B cell (primary cell): ENCODE results near the gene TBC1D30. TPM values are rescaled to one million over a fixed set of nuclear protein-coding genes. Genes with fewer than 3 reads are reported as not detected.

ENCODE experiments used
- ATAC-seq: fragments of 200-7000 bp; cut with Tn5 transposase; one replicate; pipeline ENCODE4 v1.10.0; 2021; ENCODE audit warnings: low read depth, mild to moderate bottlenecking, moderate number of reproducible peaks, moderate library complexity
- CTCF ChIA-PET: fragments of 350-600 bp; sonication (Branson Sonifier 250); formaldehyde crosslinking; loops from one replicate; lab custom pipeline; 2021; ENCODE audit warnings: antibody characterized with exemption, inconsistent platforms; lab: Charles Lee
- POLR2A ChIA-PET: fragments of 350-600 bp; sonication (Branson Sonifier 250); formaldehyde crosslinking; loops from one replicate; lab custom pipeline; 2021; ENCODE audit warnings: antibody characterized with exemption; lab: Charles Lee
- DNase-seq: peaks from one replicate; pipeline ENCODE4 v3.0.0; 2013
- H2AFZ ChIP-seq: 2 replicates; pipeline ENCODE4 v1.6.1; 2012; ENCODE audit warnings: mild to moderate bottlenecking, low read depth, low read length; ENCODE audit not compliant: insufficient read depth, poor library complexity, severe bottlenecking
- H3K27ac ChIP-seq, 2 donors: 1 replicate in 1 of 2; 2 replicates in 1 of 2; pipeline ENCODE4 v1.5.1; 2012 to 2013; ENCODE audit warnings: low read length in 2 of 2, mild to moderate bottlenecking in 2 of 2, moderate library complexity in 1 of 2
- H3K27me3 ChIP-seq, 4 experiments: fragments of 200-600 bp in 1 of 4; sonication (generic) in 1 of 4; replicated peaks in 1 of 4; 1 replicate in 2 of 4; 2 replicates in 2 of 4; pipeline versions ENCODE4 v1.6.1 to v1.7.0; 2013 to 2016; ENCODE audit warnings: low read length in 3 of 4, mild to moderate bottlenecking in 2 of 4, mixed read lengths in 1 of 4, moderate library complexity in 1 of 4; ENCODE audit not compliant: insufficient read depth in 4 of 4, control insufficient read depth in 3 of 4; ENCODE audit errors: control extremely low read depth in 1 of 4
- H3K36me3 ChIP-seq, 2 experiments: replicated peaks in 1 of 2; 1 replicate in 1 of 2; 2 replicates in 1 of 2; pipeline versions ENCODE4 v1.6.1 to v1.7.1; 2013; ENCODE audit warnings: low read length in 1 of 2; ENCODE audit not compliant: insufficient read depth in 2 of 2, control insufficient read depth in 1 of 2; ENCODE audit errors: control extremely low read depth in 1 of 2, extremely low read depth in 1 of 2
- H3K4me1 ChIP-seq, 2 donors: fragments of 200-600 bp in 1 of 2; sonication (generic) in 1 of 2; 1 replicate in 1 of 2; 2 replicates in 1 of 2; pipeline versions ENCODE4 v1.5.1 to v1.6.1; 2013 to 2017; ENCODE audit warnings: low read length in 2 of 2; ENCODE audit not compliant: control insufficient read depth in 2 of 2, insufficient read depth in 2 of 2
- H3K4me2 ChIP-seq: replicated peaks from 2 replicates; pipeline ENCODE3; 2012; ENCODE audit warnings: mild to moderate bottlenecking, low read depth, low read length; ENCODE audit not compliant: poor library complexity, severe bottlenecking
- H3K4me3 ChIP-seq, 5 experiments: fragments of 200-600 bp in 1 of 5; sonication (generic) in 1 of 5; 1 replicate in 3 of 5; 2 replicates in 2 of 5; pipeline versions ENCODE4 v1.5.1 to v1.7.0; 2011 to 2016; ENCODE audit warnings: low read length in 4 of 5, mild to moderate bottlenecking in 4 of 5, low read depth in 2 of 5, control low read depth in 1 of 5, moderate library complexity in 1 of 5; ENCODE audit not compliant: insufficient read depth in 1 of 5; ENCODE audit errors: control extremely low read depth in 1 of 5, extremely low read depth in 1 of 5
- H3K79me2 ChIP-seq: fragments of 200-600 bp; sonication (generic); one replicate; pipeline ENCODE4 v1.6.0; 2016; ENCODE audit warnings: low read length; ENCODE audit not compliant: control insufficient read depth, insufficient read depth
- H3K9ac ChIP-seq: fragments of 200-600 bp; sonication (generic); 2 replicates; pipeline ENCODE4 v1.6.1; 2017; ENCODE audit warnings: mild to moderate bottlenecking, low read length, moderate library complexity
- H3K9me3 ChIP-seq, 3 donors: one replicate each; pipeline versions ENCODE4 v1.6.1 to v1.7.1; 2013; ENCODE audit warnings: low read length in 2 of 3; ENCODE audit not compliant: control insufficient read depth in 2 of 3, insufficient read depth in 1 of 3; ENCODE audit errors: control extremely low read depth in 1 of 3
- H4K20me1 ChIP-seq: 2 replicates; pipeline ENCODE4 v1.6.0; 2012; ENCODE audit warnings: mild to moderate bottlenecking, low read length; ENCODE audit not compliant: insufficient read depth, control insufficient read depth, poor library complexity, severe bottlenecking
- H3K27ac Mint-ChIP-seq: one replicate; pipeline ENCODE4 v1.8.0; 2021; ENCODE audit warnings: mixed read lengths
- H3K27me3 Mint-ChIP-seq: one replicate; pipeline ENCODE4 v1.8.0; 2021; ENCODE audit warnings: mixed read lengths
- H3K4me1 Mint-ChIP-seq: one replicate; pipeline ENCODE4 v1.8.0; 2021; ENCODE audit warnings: mixed read lengths
- H3K4me3 Mint-ChIP-seq: one replicate; pipeline ENCODE4 v1.8.0; 2021; ENCODE audit warnings: mixed read lengths
- H3K9me3 Mint-ChIP-seq: one replicate; pipeline ENCODE4 v1.8.0; 2022; ENCODE audit warnings: mixed read lengths; ENCODE audit not compliant: insufficient read depth
- EZH2 ChIP-seq: IDR thresholded peaks from 2 replicates; pipeline ENCODE4 v1.6.1; 2012; ENCODE audit warnings: borderline replicate concordance, low read depth, mild to moderate bottlenecking, moderate library complexity, low read length; ENCODE audit not compliant: insufficient read depth, poor library complexity, severe bottlenecking
- WGBS: methylation state at CpG from one replicate; pipeline ENCODE4 v1.1.5; 2013; ENCODE audit warnings: missing lambda C conversion rate; ENCODE audit not compliant: insufficient coverage; 5-methylcytosine and 5-hydroxymethylcytosine counted together
- intact Hi-C: fragments of 100-400 bp; cut with micrococcal nuclease; formaldehyde crosslinking; loops from one replicate; pipeline ENCODE4 v1.10.0; 2022
- polyA plus RNA-seq: library from polyadenylated mRNA; depleted of rRNA; stranded (reverse); fragments of >200 nt; gene quantifications from 2 replicates; pipeline ENCODE4 v1.2.3, GENCODE V29; 2012
- total RNA-seq, 2 donors: library from RNA; stranded (reverse); fragments of 120-200 nt in 1 of 2; gene quantifications; 1 replicate in 1 of 2; 2 replicates in 1 of 2; pipeline versions ENCODE4 v1.2.3 to v1.2.4, GENCODE V29; 2013 to 2022
- TF ChIP-seq, protein P1 (sequence below): fragments of 200-600 bp; IDR thresholded peaks from one replicate; pipeline ENCODE4 v1.8.0; 2022; ENCODE audit warnings: antibody characterized with exemption, mild to moderate bottlenecking

Gene TBC1D30
- total and polyA plus RNA-seq, 2 donors (not counting 1 experiment from before 2014, with no cell fraction given) = 0.06 to 0.10 TPM

DNA sequence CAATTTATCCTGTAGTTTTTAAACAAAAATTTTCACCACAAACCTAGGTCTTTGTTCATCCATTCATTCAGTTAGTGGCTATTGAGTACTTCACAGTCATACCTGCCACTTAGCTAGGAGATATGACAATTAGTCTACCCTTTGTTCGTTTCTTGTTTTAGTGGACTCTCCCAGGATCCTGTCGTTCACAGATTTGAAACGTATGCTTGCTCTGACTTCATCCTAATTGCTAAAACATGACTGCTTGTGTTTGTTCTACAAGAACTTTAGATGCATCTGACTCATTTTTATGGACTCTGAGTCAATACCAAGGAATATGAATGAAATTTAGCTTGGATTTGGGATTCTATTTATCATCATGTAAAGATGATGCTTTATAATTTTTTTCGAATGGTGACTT lies 69.5 kb downstream of the TBC1D30 start:
- POLR2A ChIA-PET = no interaction called here
- no peak for TF ChIP-seq EZH2
- TF ChIP-seq, protein P1, sequence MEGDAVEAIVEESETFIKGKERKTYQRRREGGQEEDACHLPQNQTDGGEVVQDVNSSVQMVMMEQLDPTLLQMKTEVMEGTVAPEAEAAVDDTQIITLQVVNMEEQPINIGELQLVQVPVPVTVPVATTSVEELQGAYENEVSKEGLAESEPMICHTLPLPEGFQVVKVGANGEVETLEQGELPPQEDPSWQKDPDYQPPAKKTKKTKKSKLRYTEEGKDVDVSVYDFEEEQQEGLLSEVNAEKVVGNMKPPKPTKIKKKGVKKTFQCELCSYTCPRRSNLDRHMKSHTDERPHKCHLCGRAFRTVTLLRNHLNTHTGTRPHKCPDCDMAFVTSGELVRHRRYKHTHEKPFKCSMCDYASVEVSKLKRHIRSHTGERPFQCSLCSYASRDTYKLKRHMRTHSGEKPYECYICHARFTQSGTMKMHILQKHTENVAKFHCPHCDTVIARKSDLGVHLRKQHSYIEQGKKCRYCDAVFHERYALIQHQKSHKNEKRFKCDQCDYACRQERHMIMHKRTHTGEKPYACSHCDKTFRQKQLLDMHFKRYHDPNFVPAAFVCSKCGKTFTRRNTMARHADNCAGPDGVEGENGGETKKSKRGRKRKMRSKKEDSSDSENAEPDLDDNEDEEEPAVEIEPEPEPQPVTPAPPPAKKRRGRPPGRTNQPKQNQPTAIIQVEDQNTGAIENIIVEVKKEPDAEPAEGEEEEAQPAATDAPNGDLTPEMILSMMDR = no peak

GRCh38 chr12:64894827-64895475 lies 70.5 kb downstream of the TBC1D30 start:
- Histone ChIP-seq H3K79me2 (no peaks in the 10 kb centered on the region), H2AFZ (no peak overlapping the region), H4K20me1 (no peaks in the 10 kb centered on the region), H3K4me3 (no peak overlapping the region), H3K36me3 (no peaks in the 10 kb centered on the region), H3K4me1 (no peaks in the 10 kb centered on the region), H3K27me3 (peaks cover 0 to 3% (median 0%) of the 10 kb centered on the region in 4 experiments), H3K4me2 (no peak overlapping the region), H3K9me3 (no peaks in the 10 kb centered on the region), H3K27ac (no peak overlapping the region), H3K9ac (no peak overlapping the region)
- no CpG with 5 or more reads among the region's 2 CpGs for WGBS
- TF ChIP-seq, protein P1 = no peak
- TF ChIP-seq EZH2 = no peak
- Mint-ChIP-seq H3K4me1 (no peaks in the 10 kb centered on the region), H3K27ac (no peak overlapping the region), H3K4me3 (no peak overlapping the region), H3K9me3 (no peaks in the 10 kb centered on the region), H3K27me3 (peaks cover 18% of the 10 kb centered on the region)
- POLR2A ChIA-PET = no interaction called here
- intact Hi-C loops = no loop called here
- CTCF ChIA-PET = interaction anchor here (1.2 to 6.7 kb wide), 5 partner anchors 9 to 1213 kb away, joined by 3 to 63 read pairs (median 5); no protein-coding TSS in a partner anchor
- no peak for DNase-seq
- ATAC-seq = no peak

More for the DNA sequence above, 69.5 kb downstream of the TBC1D30 start:
- Mint-ChIP-seq H3K9me3 (no peaks in the 10 kb centered on the region), H3K27me3 (peaks cover 23% of the 10 kb centered on the region), H3K4me3 (no peak overlapping the region), H3K27ac (no peak overlapping the region), H3K4me1 (no peaks in the 10 kb centered on the region)
- H3K36me3 ChIP-seq = no peaks in the 10 kb centered on the region
- no peak overlapping the region for H3K4me2 ChIP-seq
- no CpG with 5 or more reads among the region's 4 CpGs for WGBS
- no peaks in the 10 kb centered on the region for H4K20me1 ChIP-seq
- H3K79me2 ChIP-seq = no peaks in the 10 kb centered on the region
- H3K27ac ChIP-seq = no peak overlapping the region
- H3K4me1 ChIP-seq = no peaks in the 10 kb centered on the region
- H3K27me3 ChIP-seq = peaks cover 0 to 3% (median 0%) of the 10 kb centered on the region in 4 experiments
- no peak overlapping the region for H3K9ac ChIP-seq
- DNase-seq (no peak), ATAC-seq (no peak)
- H2AFZ ChIP-seq = no peak overlapping the region
- H3K4me3 ChIP-seq = no peak overlapping the region
- no peaks in the 10 kb centered on the region for H3K9me3 ChIP-seq
- CTCF ChIA-PET = interaction anchor here (0.6 to 6.7 kb wide), 5 partner anchors 11 to 1194 kb away, joined by 3 to 63 read pairs (median 6); no protein-coding TSS in a partner anchor
- intact Hi-C loops = no loop called here
